ENCODE data around the gene UPB1. TPM values are rescaled to one million over a fixed set of nuclear protein-coding genes. Genes with fewer than 3 reads are reported as not detected.

Gene UPB1
- total RNA-seq, 1 donor from 2014 or later = 0.21 TPM

GRCh38 chr22:24465566-24465965 lies 29.6 kb upstream of the UPB1 start:
- Mint-ChIP-seq H3K4me1 (ENCODE audit: low read depth) (peaks cover 15% of the 10 kb centered on the region), H3K4me3 (no peak overlapping the region), H3K36me3 (ENCODE audit: low read depth) (no peaks in the 10 kb centered on the region), H3K27me3 (ENCODE audit: insufficient read depth) (peaks cover 2% of the 10 kb centered on the region), H3K27ac (no peak overlapping the region), H3K9me3 (no peaks in the 10 kb centered on the region)
- no peak for DNase-seq (ENCODE audit: low spot score)
- intact Hi-C loops (cut with micrococcal nuclease) = loop anchor here (5.0 kb wide), 1 partner anchor 38 kb away; the partner anchor contains the start of gene ADORA2A

- Mint-ChIP-seq H3K4me3 (no peak overlapping the region), H3K27ac (no peak overlapping the region), H3K27me3 (ENCODE audit: insufficient read depth) (peaks cover 2% of the 10 kb centered on the region), H3K36me3 (ENCODE audit: low read depth) (no peaks in the 10 kb centered on the region), H3K9me3 (no peaks in the 10 kb centered on the region), H3K4me1 (ENCODE audit: low read depth) (peaks cover 11% of the 10 kb centered on the region)
- intact Hi-C loops (cut with micrococcal nuclease) = loop anchor here (5.0 kb wide), 1 partner anchor 39 kb away; the partner anchor contains the start of gene ADORA2A
- DNase-seq (ENCODE audit: low spot score) = no peak
Measured at GRCh38 chr22:24465975-24466374, 29.2 kb upstream of the UPB1 start.

GRCh38 chr22:24466716-24467328 lies 28.3 kb upstream of the UPB1 start:
- intact Hi-C loops (cut with micrococcal nuclease) = loop anchor here (5.0 kb wide), 1 partner anchor 40 kb away; the partner anchor contains the start of gene ADORA2A
- Mint-ChIP-seq H3K9me3 (no peaks in the 10 kb centered on the region), H3K4me3 (no peak overlapping the region)

GRCh38 chr22:24467340-24467739 lies 27.8 kb upstream of the UPB1 start:
- Mint-ChIP-seq H3K36me3 (ENCODE audit: low read depth) (no peaks in the 10 kb centered on the region), H3K27ac (no peak overlapping the region), H3K27me3 (ENCODE audit: insufficient read depth) (peaks cover 2% of the 10 kb centered on the region), H3K4me1 (ENCODE audit: low read depth) (peaks cover 6% of the 10 kb centered on the region), H3K9me3 (no peaks in the 10 kb centered on the region), H3K4me3 (no peak overlapping the region)
- DNase-seq (ENCODE audit: low spot score) = no peak
- intact Hi-C loops (cut with micrococcal nuclease) = loop anchor here (5.0 kb wide), 1 partner anchor 40 kb away; the partner anchor contains the start of gene ADORA2A

More at GRCh38 chr22:24466716-24467328, 28.3 kb upstream of the UPB1 start:
- Mint-ChIP-seq H3K4me1 (ENCODE audit: low read depth) (peaks cover 6% of the 10 kb centered on the region), H3K27me3 (ENCODE audit: insufficient read depth) (peaks cover 2% of the 10 kb centered on the region), H3K36me3 (ENCODE audit: low read depth) (no peaks in the 10 kb centered on the region), H3K27ac (no peak overlapping the region)
- no peak for DNase-seq (ENCODE audit: low spot score)

- H3K4me3 Mint-ChIP-seq = no peak overlapping the region
- intact Hi-C loops (cut with micrococcal nuclease) = no loop called here
- H3K36me3 Mint-ChIP-seq (ENCODE audit: low read depth) = no peaks in the 10 kb centered on the region
- H3K27me3 Mint-ChIP-seq (ENCODE audit: insufficient read depth) = peaks cover 2% of the 10 kb centered on the region
- no peak overlapping the region for H3K27ac Mint-ChIP-seq
- H3K9me3 Mint-ChIP-seq = no peaks in the 10 kb centered on the region
- H3K4me1 Mint-ChIP-seq (ENCODE audit: low read depth) = no peaks in the 10 kb centered on the region
- DNase-seq (ENCODE audit: low spot score) = no peak
Measured at GRCh38 chr22:24471570-24471969, 23.6 kb upstream of the UPB1 start.

- peaks cover 2% of the 10 kb centered on the region for H3K27me3 Mint-ChIP-seq (ENCODE audit: insufficient read depth)
- H3K36me3 Mint-ChIP-seq (ENCODE audit: low read depth) = no peaks in the 10 kb centered on the region
- H3K27ac Mint-ChIP-seq = no peak overlapping the region
- H3K4me3 Mint-ChIP-seq = no peak overlapping the region
- intact Hi-C loops (cut with micrococcal nuclease) = no loop called here
- no peak for DNase-seq (ENCODE audit: low spot score)
- H3K4me1 Mint-ChIP-seq (ENCODE audit: low read depth) = no peaks in the 10 kb centered on the region
- no peaks in the 10 kb centered on the region for H3K9me3 Mint-ChIP-seq
Measured at GRCh38 chr22:24473284-24473683, 21.8 kb upstream of the UPB1 start.

- no peaks in the 10 kb centered on the region for H3K9me3 Mint-ChIP-seq
- no peaks in the 10 kb centered on the region for H3K4me1 Mint-ChIP-seq (ENCODE audit: low read depth)
- H3K36me3 Mint-ChIP-seq (ENCODE audit: low read depth) = no peaks in the 10 kb centered on the region
- H3K27ac Mint-ChIP-seq = no peak overlapping the region
- H3K4me3 Mint-ChIP-seq = no peak overlapping the region
- peaks cover 2% of the 10 kb centered on the region for H3K27me3 Mint-ChIP-seq (ENCODE audit: insufficient read depth)
- no peak for DNase-seq (ENCODE audit: low spot score)
- intact Hi-C loops (cut with micrococcal nuclease) = no loop called here
Measured at GRCh38 chr22:24474221-24474620, 20.9 kb upstream of the UPB1 start.

- no peak overlapping the region for H3K27ac Mint-ChIP-seq
- no peaks in the 10 kb centered on the region for H3K4me1 Mint-ChIP-seq (ENCODE audit: low read depth)
- no peak overlapping the region for H3K4me3 Mint-ChIP-seq
- intact Hi-C loops (cut with micrococcal nuclease) = no loop called here
- H3K9me3 Mint-ChIP-seq = no peaks in the 10 kb centered on the region
- DNase-seq (ENCODE audit: low spot score) = no peak
- H3K36me3 Mint-ChIP-seq (ENCODE audit: low read depth) = no peaks in the 10 kb centered on the region
- H3K27me3 Mint-ChIP-seq (ENCODE audit: insufficient read depth) = peaks cover 2% of the 10 kb centered on the region
Measured at GRCh38 chr22:24474649-24475255, 20.4 kb upstream of the UPB1 start.

- no peaks in the 10 kb centered on the region for H3K36me3 Mint-ChIP-seq (ENCODE audit: low read depth)
- peaks cover 8% of the 10 kb centered on the region for H3K27me3 Mint-ChIP-seq (ENCODE audit: insufficient read depth)
- peaks cover 17% of the 10 kb centered on the region for H3K4me1 Mint-ChIP-seq (ENCODE audit: low read depth)
- intact Hi-C loops (cut with micrococcal nuclease) = no loop called here
- no peak overlapping the region for H3K4me3 Mint-ChIP-seq
- no peak overlapping the region for H3K27ac Mint-ChIP-seq
- no peak for DNase-seq (ENCODE audit: low spot score)
- H3K9me3 Mint-ChIP-seq = no peaks in the 10 kb centered on the region
Measured at GRCh38 chr22:24481641-24482040, 13.5 kb upstream of the UPB1 start.

GRCh38 chr22:24482575-24482974 lies 12.6 kb upstream of the UPB1 start:
- intact Hi-C loops (cut with micrococcal nuclease) = no loop called here
- DNase-seq (ENCODE audit: low spot score) = no peak
- Mint-ChIP-seq H3K4me3 (no peak overlapping the region), H3K4me1 (ENCODE audit: low read depth) (peaks cover 21% of the 10 kb centered on the region), H3K27me3 (ENCODE audit: insufficient read depth) (peaks cover 6% of the 10 kb centered on the region), H3K36me3 (ENCODE audit: low read depth) (no peaks in the 10 kb centered on the region), H3K9me3 (no peaks in the 10 kb centered on the region), H3K27ac (no peak overlapping the region)

GRCh38 chr22:24482998-24483397 lies 12.1 kb upstream of the UPB1 start:
- Mint-ChIP-seq H3K4me1 (ENCODE audit: low read depth) (peaks cover 21% of the 10 kb centered on the region), H3K4me3 (no peak overlapping the region), H3K36me3 (ENCODE audit: low read depth) (no peaks in the 10 kb centered on the region), H3K9me3 (no peaks in the 10 kb centered on the region), H3K27ac (no peak overlapping the region), H3K27me3 (ENCODE audit: insufficient read depth) (peaks cover 6% of the 10 kb centered on the region)
- intact Hi-C loops (cut with micrococcal nuclease) = no loop called here
- no peak for DNase-seq (ENCODE audit: low spot score)

GRCh38 chr22:24483976-24484545 lies 11.1 kb upstream of the UPB1 start:
- Mint-ChIP-seq H3K4me3 (no peak overlapping the region), H3K27me3 (ENCODE audit: insufficient read depth) (peaks cover 6% of the 10 kb centered on the region), H3K36me3 (ENCODE audit: low read depth) (no peaks in the 10 kb centered on the region), H3K9me3 (no peaks in the 10 kb centered on the region), H3K4me1 (ENCODE audit: low read depth) (peaks cover 21% of the 10 kb centered on the region), H3K27ac (no peak overlapping the region)
- intact Hi-C loops (cut with micrococcal nuclease) = no loop called here
- no peak for DNase-seq (ENCODE audit: low spot score)

- intact Hi-C loops (cut with micrococcal nuclease) = loop anchor here (1.0 to 5.0 kb wide), 2 partner anchors 62 to 198 kb away; no protein-coding TSS in a partner anchor
- H3K27me3 Mint-ChIP-seq (ENCODE audit: insufficient read depth) = peaks cover 9% of the 10 kb centered on the region
- no peak overlapping the region for H3K27ac Mint-ChIP-seq
- no peaks in the 10 kb centered on the region for H3K9me3 Mint-ChIP-seq
- no peak for DNase-seq (ENCODE audit: low spot score)
- peaks cover 21% of the 10 kb centered on the region for H3K4me1 Mint-ChIP-seq (ENCODE audit: low read depth)
- H3K36me3 Mint-ChIP-seq (ENCODE audit: low read depth) = no peaks in the 10 kb centered on the region
- H3K4me3 Mint-ChIP-seq = no peak overlapping the region
Measured at GRCh38 chr22:24485170-24485569, 10.0 kb upstream of the UPB1 start.
